ENCODE data around the gene SMPD1. TPM values are rescaled to one million over a fixed set of nuclear protein-coding genes. Genes with fewer than 3 reads are reported as not detected.

The SMPD1 gene
- total and polyA plus RNA-seq, 8 donors, result 19.4 to 62.0 (median 29.4) TPM

DNA sequence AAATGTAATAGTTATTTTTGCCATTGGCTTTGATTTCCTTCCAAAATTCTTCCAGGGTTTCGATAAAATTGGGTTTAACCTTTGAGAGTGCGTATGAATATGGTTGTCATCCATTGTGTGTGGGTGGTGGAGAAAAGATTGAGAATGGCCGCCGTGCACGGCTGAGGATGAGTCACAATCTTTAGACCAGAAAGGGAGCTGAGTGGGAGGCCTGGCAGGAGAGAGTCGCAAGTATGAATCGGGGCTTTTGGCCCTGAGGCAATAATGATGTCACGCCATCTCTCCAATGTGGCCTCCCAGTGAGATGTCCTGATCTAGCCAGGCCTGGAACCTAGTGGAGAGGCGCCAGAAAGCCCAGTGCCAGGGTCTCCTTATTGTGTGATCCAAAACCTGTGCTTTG lies 33.1 kb upstream of the SMPD1 start:
- DNase-seq, result peak in 2 of 6 donors; percentile 16 to 29
- TF ChIP-seq, protein P1, sequence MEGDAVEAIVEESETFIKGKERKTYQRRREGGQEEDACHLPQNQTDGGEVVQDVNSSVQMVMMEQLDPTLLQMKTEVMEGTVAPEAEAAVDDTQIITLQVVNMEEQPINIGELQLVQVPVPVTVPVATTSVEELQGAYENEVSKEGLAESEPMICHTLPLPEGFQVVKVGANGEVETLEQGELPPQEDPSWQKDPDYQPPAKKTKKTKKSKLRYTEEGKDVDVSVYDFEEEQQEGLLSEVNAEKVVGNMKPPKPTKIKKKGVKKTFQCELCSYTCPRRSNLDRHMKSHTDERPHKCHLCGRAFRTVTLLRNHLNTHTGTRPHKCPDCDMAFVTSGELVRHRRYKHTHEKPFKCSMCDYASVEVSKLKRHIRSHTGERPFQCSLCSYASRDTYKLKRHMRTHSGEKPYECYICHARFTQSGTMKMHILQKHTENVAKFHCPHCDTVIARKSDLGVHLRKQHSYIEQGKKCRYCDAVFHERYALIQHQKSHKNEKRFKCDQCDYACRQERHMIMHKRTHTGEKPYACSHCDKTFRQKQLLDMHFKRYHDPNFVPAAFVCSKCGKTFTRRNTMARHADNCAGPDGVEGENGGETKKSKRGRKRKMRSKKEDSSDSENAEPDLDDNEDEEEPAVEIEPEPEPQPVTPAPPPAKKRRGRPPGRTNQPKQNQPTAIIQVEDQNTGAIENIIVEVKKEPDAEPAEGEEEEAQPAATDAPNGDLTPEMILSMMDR (IDR thresholded peaks at IDR 0.05), result no peak
- ATAC-seq, result peak in 1 of 4 donors; percentile 5
- intact Hi-C loops (cut with DNase I), result loop anchor here in 2 of 3 donors (10.0 kb wide), 2 partner anchors 332 to 362 kb away; no protein-coding TSS in a partner anchor
- Histone ChIP-seq H3K27ac (peak overlapping the region in 1 of 4 donors; percentile 54), H3K4me1 (peaks cover 6 to 29% (median 19%) of the 10 kb centered on the region in 3 donors), H3K4me3 (no peak overlapping the region), H3K36me3 (no peaks in the 10 kb centered on the region), H3K9me3 (no peaks in the 10 kb centered on the region), H3K27me3 (no peaks in the 10 kb centered on the region)
- 75 to 77% methylated on average over 9 of the region's 9 CpGs for WGBS, 2 donors
- no peak for FAIRE-seq

DNA sequence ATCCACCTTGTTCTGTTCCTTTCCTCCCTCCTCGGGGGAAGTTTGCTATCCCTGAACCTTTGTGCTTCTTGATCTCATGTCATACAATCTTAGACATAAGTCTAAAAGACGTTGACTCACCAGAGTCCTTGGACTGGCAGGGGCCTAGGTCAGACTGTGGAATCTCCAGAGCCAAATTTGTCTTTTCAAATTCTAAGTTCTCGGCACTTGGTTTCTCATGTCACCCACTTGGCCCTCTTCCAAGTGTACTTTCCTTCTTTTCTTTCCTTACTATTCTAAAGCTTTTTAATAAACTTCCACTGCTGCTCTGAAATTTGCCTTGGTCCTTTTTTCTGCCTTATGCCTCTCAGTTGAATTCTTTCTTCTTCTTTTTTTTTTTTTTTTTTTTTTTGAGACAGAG lies 30.1 kb upstream of the SMPD1 start:
- TF ChIP-seq, protein P1 (IDR thresholded peaks at IDR 0.05), result no peak
- H3K27ac ChIP-seq, result no peak overlapping the region
- no peak for FAIRE-seq
- no peak for ATAC-seq
- no peaks in the 10 kb centered on the region for H3K9me3 ChIP-seq
- DNase-seq, result no peak
- WGBS, 2 donors, result 66 to 72% methylated on average over 3 of the region's 3 CpGs
- no peaks in the 10 kb centered on the region for H3K36me3 ChIP-seq
- intact Hi-C loops (cut with DNase I), result no loop called here
- peaks cover 19 to 39% (median 20%) of the 10 kb centered on the region in 3 donors for H3K4me1 ChIP-seq
- no peak overlapping the region for H3K4me3 ChIP-seq
- no peaks in the 10 kb centered on the region for H3K27me3 ChIP-seq

DNA sequence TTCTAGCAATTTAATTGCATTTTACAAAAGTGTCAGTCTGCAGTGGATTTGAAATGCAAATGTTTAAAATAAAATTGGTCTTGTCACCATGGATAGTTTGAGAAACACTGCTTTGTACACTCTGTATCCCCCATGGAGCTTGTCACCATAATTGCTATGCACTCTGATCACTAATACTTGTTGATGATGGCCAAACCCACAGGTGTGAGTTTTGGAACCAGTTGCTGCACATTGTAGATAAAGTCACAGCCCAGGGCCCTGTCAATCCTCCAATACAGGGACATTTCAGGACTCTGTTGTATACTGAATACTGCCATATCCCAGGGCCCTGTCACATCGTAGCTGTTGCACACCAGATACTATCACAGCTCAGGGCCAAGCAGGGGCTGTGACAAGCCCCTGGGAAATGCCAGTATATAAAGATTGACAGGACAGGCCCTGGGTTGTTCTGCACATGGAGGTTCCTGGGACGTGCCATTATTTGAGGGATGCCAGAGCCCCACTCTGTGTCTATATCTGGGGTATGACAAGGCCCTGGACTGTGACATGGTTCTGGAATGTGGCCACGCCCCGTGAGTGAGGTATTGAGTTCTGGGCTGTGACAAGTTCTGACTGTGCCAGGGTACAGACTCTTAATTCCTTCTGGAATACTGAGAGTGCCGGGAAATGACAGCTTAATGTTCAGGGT lies 27.9 kb upstream of the SMPD1 start:
- H3K4me1 ChIP-seq, result peaks cover 8 to 34% (median 23%) of the 10 kb centered on the region in 3 donors
- H3K4me3 ChIP-seq, result no peak overlapping the region
- no peaks in the 10 kb centered on the region for H3K9me3 ChIP-seq
- TF ChIP-seq, protein P1 (IDR thresholded peaks at IDR 0.05), result no peak
- peak overlapping the region in 2 of 4 donors; percentile 28 to 41 for H3K27ac ChIP-seq
- ATAC-seq (peak; percentile 23 to 45 (median 30)), DNase-seq (peak in 3 of 6 donors; percentile 36 to 65 (median 42)), FAIRE-seq (no peak)
- 33 to 40% methylated on average over 5 of the region's 5 CpGs for WGBS, 2 donors
- intact Hi-C loops (cut with DNase I), result no loop called here
- no peaks in the 10 kb centered on the region for H3K36me3 ChIP-seq
- H3K27me3 ChIP-seq, result no peaks in the 10 kb centered on the region

DNA sequence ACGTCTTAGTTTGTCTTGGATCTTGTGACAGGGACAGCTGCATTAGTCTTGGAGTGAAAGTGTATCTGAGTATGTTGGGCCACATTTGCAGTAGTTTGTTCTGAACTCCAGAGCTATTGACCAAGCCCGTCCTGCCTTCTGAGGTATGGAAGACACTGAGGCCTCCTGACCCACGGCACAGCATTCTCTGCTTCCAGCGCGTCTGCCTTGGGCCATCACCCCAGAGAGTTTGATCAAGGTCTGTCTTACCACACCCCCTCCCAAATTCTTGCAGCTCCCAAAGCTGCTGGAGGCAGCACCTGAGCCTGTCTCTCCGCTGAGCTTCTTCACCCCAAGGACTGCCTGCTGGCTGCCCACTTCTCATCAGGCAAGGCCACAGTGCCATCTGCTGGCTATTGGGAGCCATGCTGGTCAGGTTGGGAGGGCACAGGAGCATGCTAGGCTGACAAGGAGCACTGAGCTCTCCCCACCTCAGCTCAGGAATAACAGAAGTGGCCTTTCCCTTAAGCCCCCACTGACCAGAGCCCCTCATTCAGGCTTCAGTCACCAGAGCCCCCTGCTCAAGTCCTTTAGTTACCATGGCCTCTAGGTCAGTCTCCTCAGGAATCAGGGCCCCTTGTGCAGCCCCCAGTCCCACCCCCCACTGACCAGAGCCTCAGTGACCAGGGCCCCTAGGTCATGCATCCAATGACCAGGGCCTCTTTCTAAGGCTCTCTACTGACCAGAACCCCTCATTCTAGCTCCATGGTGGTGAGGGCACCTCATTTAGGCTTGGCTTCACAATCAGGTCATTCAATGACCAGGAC lies 27.2 kb upstream of the SMPD1 start:
- Histone ChIP-seq H3K27ac (peak overlapping the region in 2 of 4 donors; percentile 28 to 41), H3K9me3 (no peaks in the 10 kb centered on the region), H3K4me1 (peaks cover 8 to 34% (median 23%) of the 10 kb centered on the region in 3 donors), H3K4me3 (no peak overlapping the region), H3K27me3 (no peaks in the 10 kb centered on the region), H3K36me3 (no peaks in the 10 kb centered on the region)
- FAIRE-seq, result no peak
- 32 to 35% methylated on average over 6 of the region's 6 CpGs for WGBS, 2 donors
- ATAC-seq, result peak; percentile 75 to 94 (median 90)
- peak; percentile 75 to 93 (median 84) for DNase-seq
- intact Hi-C loops (cut with DNase I), result no loop called here
- TF ChIP-seq, protein P1 (IDR thresholded peaks at IDR 0.05), result peak; percentile 81 to 84 (median 82)
